Neural cell (in vitro differentiated cells): Measurements from ENCODE around the gene GPRC5B. TPM values are rescaled to one million over a fixed set of nuclear protein-coding genes. Genes with fewer than 3 reads are reported as not detected.

ENCODE experiments used
- H2AFZ ChIP-seq: fragments of 200-600, 300-800 bp; sonication (generic), shearing (Covaris generic); 2 replicates; pipeline ENCODE4 v1.6.0; 2014; ENCODE audit warnings: low read depth, mild to moderate bottlenecking, antibody characterized with exemption, low read length, moderate library complexity
- H3F3A ChIP-seq: fragments of 200-600 bp; shearing (Covaris generic); 2 replicates; pipeline ENCODE4 v1.6.1; 2016; ENCODE audit warnings: mild to moderate bottlenecking, moderate library complexity, mixed read lengths, antibody characterized with exemption, low read length; ENCODE audit not compliant: insufficient read depth, poor library complexity, severe bottlenecking
- H3K27ac ChIP-seq: fragments of 200-600, 300-800 bp; sonication (generic), shearing (Covaris generic); 2 replicates; pipeline ENCODE4 v1.5.1; 2014; ENCODE audit warnings: mild to moderate bottlenecking, low read length, moderate library complexity
- H3K27me3 ChIP-seq: fragments of 300-800, 200-600 bp; sonication (generic), shearing (Covaris generic); 2 replicates; pipeline ENCODE4 v1.6.0; 2014; ENCODE audit warnings: mild to moderate bottlenecking, low read depth, low read length, moderate library complexity; ENCODE audit not compliant: insufficient read depth
- H3K36me3 ChIP-seq: fragments of 300-800, 200-600 bp; sonication (generic), shearing (Covaris generic); 2 replicates; pipeline ENCODE4 v1.5.1; 2014; ENCODE audit warnings: mild to moderate bottlenecking, antibody characterized with exemption, low read length, moderate library complexity; ENCODE audit not compliant: insufficient read depth
- H3K4me2 ChIP-seq: fragments of 300-800, 200-600 bp; sonication (generic), shearing (Covaris generic); 2 replicates; pipeline ENCODE4 v1.6.0; 2014; ENCODE audit warnings: mild to moderate bottlenecking, low read length
- H3K4me3 ChIP-seq: fragments of 300-800, 200-600 bp; sonication (generic), shearing (Covaris generic); 2 replicates; pipeline ENCODE4 v1.5.1; 2014; ENCODE audit warnings: mild to moderate bottlenecking, low read length, moderate library complexity
- H3K79me2 ChIP-seq: fragments of 200-600 bp; shearing (Covaris generic); replicated peaks from 2 replicates; pipeline ENCODE4 v1.6.0; 2014; ENCODE audit warnings: mild to moderate bottlenecking, low read length, moderate library complexity; ENCODE audit not compliant: insufficient read depth
- H3K9ac ChIP-seq: fragments of 300-800, 200-600 bp; sonication (generic), shearing (Covaris generic); 2 replicates; pipeline ENCODE4 v1.6.1; 2016; ENCODE audit warnings: mild to moderate bottlenecking, low read length, mixed read lengths
- H3K9me2 ChIP-seq: fragments of 200-600 bp; shearing (Covaris generic); 2 replicates; pipeline ENCODE4 v1.6.1; 2016; ENCODE audit warnings: mild to moderate bottlenecking, low read length, mixed read lengths; ENCODE audit not compliant: insufficient read depth
- H3K9me3 ChIP-seq: fragments of 200-600, 300-800 bp; sonication (generic), shearing (Covaris generic); 2 replicates; pipeline ENCODE4 v1.6.1; 2016; ENCODE audit warnings: mild to moderate bottlenecking, mixed run types, low read length, moderate library complexity, mixed read lengths
- H4K20me1 ChIP-seq: fragments of 200-600 bp; shearing (Covaris generic); 2 replicates; pipeline ENCODE4 v1.6.1; 2016; ENCODE audit warnings: mild to moderate bottlenecking, mixed run types; ENCODE audit not compliant: insufficient read depth
- CTCF ChIP-seq: fragments of 450-650 bp; IDR thresholded peaks from 2 replicates; pipeline ENCODE4 v1.5.1; 2014; ENCODE audit warnings: antibody characterized with exemption, mild to moderate bottlenecking, moderate library complexity; ENCODE audit not compliant: poor library complexity, severe bottlenecking
- EP300 ChIP-seq: fragments of 450-650 bp; conservative IDR thresholded peaks from 2 replicates; pipeline ENCODE4 v1.6.1; 2014; ENCODE audit warnings: antibody characterized with exemption, mild to moderate bottlenecking, moderate library complexity; ENCODE audit not compliant: poor library complexity, severe bottlenecking
- EZH2 ChIP-seq: fragments of 200-600, 300-800 bp; shearing (Covaris generic), sonication (generic); IDR thresholded peaks from 2 replicates; pipeline ENCODE4 v1.6.1; 2014; ENCODE audit warnings: antibody characterized with exemption, low read length, borderline replicate concordance, mild to moderate bottlenecking; ENCODE audit not compliant: insufficient read depth, poor library complexity, severe bottlenecking
- MXI1 ChIP-seq: fragments of 450-650 bp; conservative IDR thresholded peaks from 2 replicates; pipeline ENCODE4 v1.6.1; 2014; ENCODE audit warnings: antibody characterized with exemption, mild to moderate bottlenecking; ENCODE audit not compliant: poor library complexity, severe bottlenecking
- POLR2AphosphoS5 ChIP-seq: IDR thresholded peaks from 2 replicates; pipeline ENCODE4 v1.6.1; 2012
- RAD21 ChIP-seq: fragments of 450-650 bp; conservative IDR thresholded peaks from 2 replicates; pipeline ENCODE4 v1.6.1; 2014; ENCODE audit warnings: antibody characterized with exemption, mild to moderate bottlenecking, moderate library complexity
- REST ChIP-seq: IDR thresholded peaks from 2 replicates; pipeline ENCODE4 v1.6.1; 2012; ENCODE audit warnings: borderline replicate concordance
- SMC3 ChIP-seq: fragments of 450-650 bp; conservative IDR thresholded peaks from 2 replicates; pipeline ENCODE4 v1.6.1; 2014; ENCODE audit warnings: antibody characterized with exemption, mild to moderate bottlenecking, moderate library complexity; ENCODE audit not compliant: poor library complexity
- TAF1 ChIP-seq: IDR thresholded peaks from 2 replicates; pipeline ENCODE4 v1.6.1; 2012; ENCODE audit warnings: low read depth
- polyA plus RNA-seq: library from polyadenylated mRNA; depleted of rRNA; stranded (reverse); fragments of >200 nt; gene quantifications from 2 replicates; pipeline ENCODE4 v1.2.3, GENCODE V29; 2014

The GPRC5B gene
- polyA plus RNA-seq, 1 donor from 2014 or later, result 25.4 TPM

- Histone ChIP-seq H2AFZ (no peak overlapping the region), H3K9me2 (no peaks in the 10 kb centered on the region), H3K9me3 (no peaks in the 10 kb centered on the region), H3K27ac (no peak overlapping the region), H3K9ac (no peak overlapping the region), H3K79me2 (no peaks in the 10 kb centered on the region), H3K4me2 (no peak overlapping the region), H4K20me1 (no peaks in the 10 kb centered on the region), H3K4me3 (no peak overlapping the region), H3K27me3 (no peaks in the 10 kb centered on the region), H3K36me3 (no peaks in the 10 kb centered on the region), H3F3A (no peaks in the 10 kb centered on the region)
- TF ChIP-seq SMC3, result peak; percentile 13
- no peak for TF ChIP-seq POLR2AphosphoS5
Observed at GRCh38 chr16:19899605-19899955, 14.9 kb upstream of the GPRC5B start.

GRCh38 chr16:19898924-19899604 lies 14.4 kb upstream of the GPRC5B start:
- Histone ChIP-seq H3K79me2 (no peaks in the 10 kb centered on the region), H3K4me2 (no peak overlapping the region), H3K9me3 (no peaks in the 10 kb centered on the region), H3K4me3 (no peak overlapping the region), H3K9me2 (no peaks in the 10 kb centered on the region), H3K9ac (no peak overlapping the region), H3K27me3 (no peaks in the 10 kb centered on the region), H4K20me1 (no peaks in the 10 kb centered on the region), H3F3A (no peaks in the 10 kb centered on the region), H3K27ac (no peak overlapping the region), H2AFZ (no peak overlapping the region), H3K36me3 (no peaks in the 10 kb centered on the region)
- TF ChIP-seq REST (no peak), CTCF (peak; percentile 89), EP300 (no peak), TAF1 (no peak), SMC3 (peak; percentile 88), RAD21 (peak; percentile 88)

- no peaks in the 10 kb centered on the region for H3K79me2 ChIP-seq
- no peaks in the 10 kb centered on the region for H3K9me2 ChIP-seq
- H3K36me3 ChIP-seq, result no peaks in the 10 kb centered on the region
- no peak overlapping the region for H2AFZ ChIP-seq
- no peaks in the 10 kb centered on the region for H3K27me3 ChIP-seq
- H3K27ac ChIP-seq, result no peak overlapping the region
- H3K4me3 ChIP-seq, result no peak overlapping the region
- H3F3A ChIP-seq, result no peaks in the 10 kb centered on the region
- TF ChIP-seq EP300 (no peak), EZH2 (no peak), MXI1 (no peak), TAF1 (no peak), SMC3 (no peak), RAD21 (no peak), REST (no peak)
- no peaks in the 10 kb centered on the region for H3K9me3 ChIP-seq
- no peak overlapping the region for H3K4me2 ChIP-seq
- no peaks in the 10 kb centered on the region for H4K20me1 ChIP-seq
- no peak overlapping the region for H3K9ac ChIP-seq
Observed at GRCh38 chr16:19898166-19898565, 13.5 kb upstream of the GPRC5B start.
